Aortic smooth muscle cell (primary cell): ENCODE results near the gene GTF3C6. TPM values are rescaled to one million over a fixed set of nuclear protein-coding genes. Genes with fewer than 3 reads are reported as not detected.

Experiments
- total RNA-seq: library from RNA; depleted of rRNA; stranded (reverse); fragments of >200 nt; gene quantifications from 2 replicates; pipeline ENCODE4 v1.2.3, GENCODE V29; 2014

The GTF3C6 gene, protein sequence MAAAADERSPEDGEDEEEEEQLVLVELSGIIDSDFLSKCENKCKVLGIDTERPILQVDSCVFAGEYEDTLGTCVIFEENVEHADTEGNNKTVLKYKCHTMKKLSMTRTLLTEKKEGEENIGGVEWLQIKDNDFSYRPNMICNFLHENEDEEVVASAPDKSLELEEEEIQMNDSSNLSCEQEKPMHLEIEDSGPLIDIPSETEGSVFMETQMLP
- 77.3 and 79.8 TPM in 2 replicates for total RNA-seq

DNA sequence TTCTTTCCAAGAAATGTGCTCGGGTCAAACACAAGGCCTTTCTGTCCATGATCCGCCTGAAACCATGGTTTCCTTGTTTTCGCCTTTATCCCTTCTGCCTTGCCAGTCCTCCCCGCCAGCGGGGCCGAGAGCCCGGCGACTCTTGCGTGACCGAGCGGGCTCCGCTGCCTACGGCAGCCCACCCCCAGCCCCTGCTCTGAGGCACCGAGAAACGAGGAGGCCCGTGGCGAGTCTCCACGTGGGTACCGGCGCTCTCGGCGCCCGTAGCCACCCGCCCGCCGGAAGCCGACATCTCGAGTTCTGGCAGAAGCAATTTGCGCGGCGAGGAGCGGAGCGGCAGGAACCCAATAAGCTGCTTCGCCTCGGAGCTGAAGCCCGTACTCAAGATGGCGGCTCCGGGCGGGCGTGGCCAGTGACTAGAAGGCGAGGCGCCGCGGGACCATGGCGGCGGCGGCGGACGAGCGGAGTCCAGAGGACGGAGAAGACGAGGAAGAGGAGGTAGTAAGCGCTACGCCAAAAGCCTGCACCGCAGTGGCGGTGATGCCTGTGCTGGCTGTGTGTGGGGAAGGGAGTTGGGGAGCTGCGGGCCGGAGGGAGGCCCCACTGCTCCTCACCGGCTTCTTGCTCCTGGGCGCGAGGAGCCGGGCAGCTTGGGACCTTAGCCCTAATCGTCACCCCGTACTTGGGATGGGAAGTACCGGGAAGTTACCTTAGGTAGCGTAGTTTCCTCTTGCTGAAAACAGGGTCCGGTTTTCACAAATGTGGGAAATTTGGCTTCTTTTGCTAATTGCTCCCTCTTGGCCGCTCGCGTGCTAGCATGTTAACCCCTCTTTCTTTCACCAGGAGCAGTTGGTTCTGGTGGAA is at the start of gene GTF3C6:
GTF3C6 (plus strand) TSS at position 378 of the 864 bp plus-strand sequence; CDS start at position 442, 64 bp downstream.

Other genes with a start within 250 kb of the GTF3C6 start
- 7.5 and 10.1 TPM in 2 replicates for gene CDK19, start 143.2 kb upstream of the GTF3C6 start, total RNA-seq
- gene AMD1, start 83.9 kb upstream of the GTF3C6 start, total RNA-seq: 31.6 and 36.9 TPM in 2 replicates
- gene RPF2, start 23.3 kb downstream of the GTF3C6 start, total RNA-seq: 19.6 and 20.5 TPM in 2 replicates
- not detected in 2 replicates for gene SLC16A10, start 128.8 kb downstream of the GTF3C6 start, total RNA-seq